Dedifferentiated amniotic fluid mesenchymal stem cell (primary cell): ENCODE measurements around the gene KDM3B.
"Not testable (repeated sequence)": the region's sequence is repeated elsewhere in the genome, so short reads cannot be mapped to it uniquely, and the experiment has no call there.

ENCODE experiments used
- DNase-seq: peaks from one replicate; pipeline ENCODE4 v3.0.0-alpha.2; 2016; ENCODE audit errors: extremely low spot score

Gene KDM3B

DNA sequence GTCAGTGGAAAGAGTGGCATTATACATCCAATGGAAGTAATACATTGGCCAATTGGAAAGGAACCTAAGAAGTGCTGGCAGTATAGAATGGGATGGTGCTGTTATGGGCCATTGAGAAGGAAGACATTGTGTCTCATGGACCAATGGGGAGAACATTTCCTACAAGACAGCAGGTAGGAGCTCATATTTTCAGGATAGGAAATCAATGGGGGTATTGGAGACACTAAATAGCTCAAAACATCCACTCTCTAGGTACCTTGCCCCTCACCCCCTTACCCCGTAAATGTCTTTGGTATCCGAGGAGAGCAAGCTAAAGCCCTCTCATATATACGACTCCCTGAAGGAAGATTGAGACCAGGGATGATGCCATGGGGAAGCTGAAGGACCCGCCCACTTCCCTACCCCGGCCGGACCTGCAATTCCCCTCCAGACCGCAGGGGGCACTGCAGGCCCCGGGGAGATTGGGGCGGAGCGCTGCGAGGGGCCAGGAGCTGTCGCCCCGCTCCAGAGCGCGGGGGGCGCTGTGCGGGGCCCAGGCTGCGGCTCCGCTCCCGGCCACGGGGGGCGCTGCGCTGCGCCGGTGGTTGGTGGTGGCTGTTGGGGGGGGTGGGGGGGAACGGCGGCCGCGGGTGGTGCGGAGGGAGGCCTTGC, at the start of gene KDM3B:
TSS of gene KDM3B (plus strand) at position 615 of the 651 bp plus-strand sequence. CDS start 111 bp downstream, outside the sequence.
- DNase-seq: peak; percentile 54

DNA sequence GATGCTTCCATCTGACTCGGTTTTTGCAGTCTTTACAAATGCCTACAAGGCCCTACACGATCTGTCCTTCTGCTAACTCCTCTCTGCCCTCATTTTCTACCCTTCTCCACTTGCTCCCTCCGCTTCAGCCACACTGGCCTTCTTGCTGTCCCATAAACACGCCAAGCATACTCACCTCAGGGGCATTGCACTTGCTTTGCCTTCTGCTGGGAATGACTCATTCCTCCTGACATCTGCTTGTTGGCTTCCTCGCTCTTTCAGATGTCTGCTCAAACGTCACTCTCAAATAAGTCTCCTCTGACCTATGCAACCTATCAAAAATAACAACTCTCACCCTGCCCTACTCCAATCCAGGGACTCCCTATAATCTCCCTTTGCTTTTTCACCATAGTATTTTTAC, 49.1 kb upstream of the KDM3B start:
- DNase-seq: no peak

- no peak for DNase-seq
Measured at GRCh38 chr5:138305797-138306196, 46.7 kb upstream of the KDM3B start.

DNA sequence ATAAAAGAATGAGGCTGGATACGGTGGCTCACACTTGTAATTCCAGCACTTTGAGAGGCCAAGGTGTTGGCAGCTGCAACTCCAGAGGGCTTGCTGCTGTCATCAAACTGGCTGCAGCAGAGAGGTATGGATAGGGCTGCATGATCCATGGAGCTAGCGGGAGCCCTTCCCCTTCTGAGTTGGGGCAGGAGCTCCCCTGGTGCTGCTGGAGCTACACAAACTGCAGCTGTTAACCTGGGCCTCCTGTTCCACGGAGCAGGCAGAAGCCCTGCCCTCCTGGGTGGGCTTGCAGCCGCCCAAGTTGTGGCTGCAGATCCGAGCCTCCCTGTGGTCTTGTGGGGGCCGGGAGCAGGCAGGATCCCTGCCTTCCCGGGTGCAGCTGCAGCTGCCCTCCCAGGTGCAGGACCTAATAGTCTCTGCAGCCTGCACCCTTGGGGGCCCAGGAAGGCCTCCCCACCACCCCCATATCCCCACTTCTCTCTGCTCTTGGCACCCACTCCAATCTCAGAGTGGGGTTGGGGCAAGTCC, 36.7 kb upstream of the KDM3B start:
- DNase-seq: no peak

DNA sequence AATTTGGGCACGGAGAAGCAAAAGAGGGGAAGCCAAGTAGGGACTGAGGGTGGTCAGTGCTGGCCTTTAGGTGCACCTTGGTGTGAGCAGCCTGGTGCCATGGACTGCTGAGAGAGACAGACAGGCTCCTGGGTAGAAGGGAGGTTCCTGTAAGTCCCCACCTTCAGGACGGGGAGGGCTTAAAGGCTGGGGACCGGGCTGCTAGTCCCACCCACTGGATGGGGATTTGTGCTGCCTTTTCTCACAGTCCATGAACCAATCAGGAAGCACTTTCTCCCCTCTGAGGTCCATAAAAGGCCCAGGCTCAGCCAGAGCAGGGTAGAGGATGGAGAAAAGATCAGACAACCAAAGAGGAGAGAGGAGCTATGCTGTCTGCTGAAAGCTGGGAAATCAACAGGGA, 36.1 kb upstream of the KDM3B start:
- DNase-seq: no peak

DNA sequence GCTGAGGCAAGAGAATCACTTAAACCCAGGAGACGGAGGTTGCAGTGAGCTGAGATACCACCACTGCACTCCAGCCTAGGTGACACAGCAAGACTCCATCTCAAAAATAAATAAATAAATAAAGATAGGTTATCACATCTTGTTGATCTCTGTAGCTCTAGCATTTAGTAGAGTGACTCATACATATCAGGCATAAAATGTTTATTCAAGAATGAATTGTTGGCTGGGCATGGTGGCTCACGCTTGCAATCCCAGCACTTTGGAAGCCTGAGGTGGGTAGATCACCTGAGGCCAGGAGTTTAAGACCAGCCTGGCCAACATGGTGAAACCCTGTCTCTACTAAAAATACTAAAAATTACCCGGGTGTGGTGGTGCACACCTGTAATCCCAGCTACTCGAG, 34.3 kb upstream of the KDM3B start:
- DNase-seq: not testable (repeated sequence)

GRCh38 chr5:138330813-138331448, 21.6 kb upstream of the KDM3B start:
- DNase-seq: no peak

- DNase-seq: peak; percentile 100
Measured at GRCh38 chr5:138331449-138332368, 20.8 kb upstream of the KDM3B start, which contains the start of gene CDC25C. Gene CDC25C (minus strand): TSS chr5:138331804. CDS start chr5:138331180, 624 bp downstream.

DNA sequence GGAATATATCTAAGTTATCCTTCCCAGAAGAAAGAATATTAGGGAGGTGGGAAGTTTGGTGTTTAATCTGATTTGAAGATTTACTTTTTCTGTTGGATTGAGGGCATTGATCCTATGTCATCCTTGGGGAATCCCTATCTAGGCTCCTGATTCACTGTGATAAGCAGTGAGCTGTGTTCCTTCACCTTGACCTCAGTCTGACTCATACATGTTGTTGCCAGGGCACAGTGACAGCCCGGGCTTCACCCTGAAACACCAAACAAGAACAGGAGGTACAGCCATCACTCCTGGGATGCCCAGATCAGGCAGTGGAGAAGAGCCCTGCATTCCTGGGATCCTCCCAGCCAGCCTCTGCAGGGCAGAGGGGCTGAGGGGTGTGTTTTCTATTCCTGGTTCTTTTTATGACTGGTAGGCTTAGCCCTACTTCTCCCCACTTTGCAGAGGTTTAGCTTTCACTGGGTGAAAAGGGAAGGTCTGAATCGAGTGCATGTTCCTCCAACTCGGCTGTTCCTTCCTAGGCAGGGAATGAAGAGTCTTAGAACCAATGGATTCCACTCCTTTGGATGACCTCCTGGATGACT, 17.5 kb upstream of the KDM3B start:
- no peak for DNase-seq

DNA sequence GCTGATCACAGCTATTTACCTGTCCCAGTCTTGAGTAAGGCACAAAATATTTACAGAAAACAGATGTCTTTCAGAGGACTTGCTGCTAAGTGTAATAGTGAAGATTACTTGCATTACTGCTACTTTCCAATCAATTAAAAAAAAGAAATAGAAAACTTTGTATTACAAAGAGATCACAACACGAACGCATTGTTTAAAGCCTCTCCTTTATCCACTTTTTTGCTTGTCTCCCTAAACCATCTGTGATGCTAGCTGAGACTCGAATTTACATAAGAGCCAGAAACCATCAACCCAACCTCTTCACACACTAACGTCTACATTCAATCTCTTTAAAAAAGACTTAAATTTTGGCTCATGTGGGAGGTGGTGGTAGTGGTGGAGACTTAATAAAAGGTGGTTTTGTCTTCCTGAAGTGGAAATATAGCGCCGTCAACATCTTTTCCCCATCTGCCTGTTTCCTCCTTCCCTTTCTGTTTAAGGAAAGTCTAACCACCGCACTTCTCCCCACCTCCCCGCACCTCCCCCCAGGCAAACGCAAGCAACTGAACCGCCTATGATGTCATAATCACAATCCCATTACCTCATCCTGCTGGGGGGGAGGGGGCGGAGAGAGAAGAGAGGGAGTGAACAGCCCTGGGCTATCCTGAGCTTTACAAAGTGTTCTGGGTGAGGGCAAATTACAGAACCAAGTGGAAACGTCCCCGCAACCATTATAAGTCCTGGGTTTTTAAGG, 15.4 kb upstream of the KDM3B start:
- peak; percentile 85 for DNase-seq

GRCh38 chr5:138337685-138338410, 14.6 kb upstream of the KDM3B start, which contains the start of gene FAM53C:
Gene FAM53C (plus strand): TSS chr5:138338266. CDS start chr5:138341336, 3,070 bp downstream.
- peak; percentile 87 for DNase-seq

GRCh38 chr5:138338411-138339090, 13.9 kb upstream of the KDM3B start:
- no peak for DNase-seq

DNA sequence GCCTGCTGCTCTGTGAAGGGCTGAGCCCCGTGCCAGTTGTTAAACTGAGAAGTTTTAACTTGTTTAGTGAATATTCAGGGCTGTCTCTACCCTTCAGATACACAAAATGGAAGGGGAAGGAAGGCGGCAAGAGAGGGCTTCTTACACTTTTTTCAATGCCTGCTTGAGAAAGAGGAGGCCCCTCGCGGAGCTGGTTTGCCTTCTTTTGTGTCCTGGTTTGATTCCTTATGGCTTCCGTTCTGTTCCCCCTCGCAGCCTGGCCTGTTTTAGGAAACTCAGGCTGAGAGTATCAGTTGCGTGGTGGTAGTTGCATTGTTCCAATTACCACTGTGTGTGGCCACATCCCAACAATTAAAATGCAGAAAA, 13.4 kb upstream of the KDM3B start:
- no peak for DNase-seq

DNA sequence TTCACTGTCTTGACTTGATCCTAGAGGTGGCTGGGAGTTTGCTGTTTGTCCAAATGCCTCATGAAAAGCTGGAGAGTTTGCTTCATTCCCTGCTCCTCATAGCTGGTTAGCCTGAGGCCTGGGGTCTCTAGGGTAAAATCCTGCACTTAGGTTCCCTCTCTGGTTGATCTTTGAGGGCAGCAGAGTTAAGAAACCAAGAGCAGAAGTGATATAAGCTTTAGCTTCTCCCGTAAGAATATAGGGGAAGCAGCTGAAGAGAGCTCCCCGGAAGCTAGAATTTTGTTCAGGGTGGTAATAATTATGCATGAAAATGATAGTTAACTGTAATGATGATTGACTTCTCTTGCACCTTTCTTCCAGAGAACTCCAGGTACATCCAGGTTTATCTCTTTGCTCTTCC, 13.0 kb upstream of the KDM3B start:
- DNase-seq: no peak

GRCh38 chr5:138340008-138340407, 12.5 kb upstream of the KDM3B start:
- DNase-seq: no peak

- no peak for DNase-seq
Measured at GRCh38 chr5:138344887-138345622, 7.4 kb upstream of the KDM3B start.

DNA sequence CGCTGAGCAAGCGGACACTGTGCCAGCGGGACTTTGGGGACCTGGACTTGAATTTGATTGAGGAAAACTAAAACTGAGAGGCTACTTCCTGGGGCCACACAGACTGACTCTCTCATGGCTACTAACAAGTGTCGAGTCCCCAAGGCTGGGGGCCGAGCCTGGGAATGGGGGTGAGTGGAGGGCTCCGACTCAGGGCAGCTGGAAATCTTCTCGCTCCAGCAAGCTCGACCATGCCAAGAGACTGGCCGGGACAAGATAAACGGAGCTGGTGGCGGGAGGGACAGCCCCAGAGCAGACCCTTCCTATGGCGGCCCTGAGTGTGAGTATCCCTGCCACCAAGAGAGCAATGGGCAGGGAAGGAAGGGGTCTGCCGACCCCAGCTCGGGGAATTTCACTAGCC, 5.6 kb upstream of the KDM3B start:
- no peak for DNase-seq

GRCh38 chr5:138349852-138350562, 2.5 kb upstream of the KDM3B start:
- no peak for DNase-seq

DNA sequence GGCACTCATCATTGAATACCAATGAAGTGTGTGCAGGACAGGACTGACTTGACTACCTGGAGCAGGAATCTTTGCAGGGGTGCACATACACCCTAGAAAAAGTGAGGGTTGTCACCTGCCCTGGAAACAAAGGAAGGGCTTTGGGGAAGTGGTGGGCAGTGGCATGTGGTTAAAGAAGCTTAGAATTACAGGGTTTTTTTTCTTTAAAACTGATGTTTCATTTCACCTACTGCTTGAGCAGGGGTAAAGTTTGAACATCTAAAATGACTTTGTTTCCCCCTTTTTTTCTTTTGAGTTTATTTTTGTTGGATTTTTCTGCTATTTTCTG, 2.0 kb upstream of the KDM3B start:
- no peak for DNase-seq
